DOHH2 (cell line): ENCODE results near the gene KIF5C.

Experiments
- H3F3A ChIP-seq: fragments of 200-600 bp; sonication (generic), shearing (Covaris generic); 2 replicates; pipeline ENCODE4 v1.6.0; 2016; ENCODE audit warnings: antibody characterized with exemption, mild to moderate bottlenecking; ENCODE audit not compliant: control insufficient read depth, insufficient read depth
- H3K27ac ChIP-seq: fragments of 200-600 bp; sonication (generic); 2 replicates; pipeline ENCODE4 v1.5.1; 2014; ENCODE audit warnings: low read depth, mild to moderate bottlenecking, low read length, moderate library complexity
- H3K27me3 ChIP-seq: fragments of 200-600 bp; sonication (generic); 2 replicates; pipeline ENCODE4 v1.6.1; 2014; ENCODE audit warnings: mild to moderate bottlenecking, low read length, mixed read lengths; ENCODE audit not compliant: control insufficient read depth
- H3K36me3 ChIP-seq: fragments of 200-600 bp; sonication (generic); 2 replicates; pipeline ENCODE4 v1.6.1; 2014; ENCODE audit warnings: mild to moderate bottlenecking, low read length, moderate library complexity, mixed read lengths; ENCODE audit not compliant: control insufficient read depth
- H3K4me1 ChIP-seq: fragments of 200-600 bp; sonication (generic); 2 replicates; pipeline ENCODE4 v1.6.1; 2014; ENCODE audit warnings: mild to moderate bottlenecking, low read length, mixed read lengths; ENCODE audit not compliant: control insufficient read depth
- H3K4me2 ChIP-seq: fragments of 200-600 bp; sonication (generic); 2 replicates; pipeline ENCODE4 v1.6.0; 2014; ENCODE audit warnings: mild to moderate bottlenecking, low read length, moderate library complexity
- H3K4me3 ChIP-seq: fragments of 200-600 bp; sonication (generic); 2 replicates; pipeline ENCODE4 v1.5.1; 2014; ENCODE audit warnings: mild to moderate bottlenecking, low read length, mixed read lengths
- H3K79me2 ChIP-seq: fragments of 200-600 bp; sonication (generic); 2 replicates; pipeline ENCODE4 v1.6.1; 2014; ENCODE audit warnings: mild to moderate bottlenecking, low read length, mixed read lengths; ENCODE audit not compliant: control insufficient read depth
- H3K9me2 ChIP-seq: fragments of 200-600 bp; sonication (generic); replicated peaks from 2 replicates; pipeline ENCODE4 v1.6.1; 2014; ENCODE audit warnings: mild to moderate bottlenecking, low read length, mixed read lengths; ENCODE audit not compliant: control insufficient read depth
- H3K9me3 ChIP-seq: fragments of 200-600 bp; sonication (generic); 2 replicates; pipeline ENCODE4 v1.6.1; 2014; ENCODE audit warnings: antibody characterized with exemption, low read length, mixed read lengths; ENCODE audit not compliant: control insufficient read depth, insufficient read depth
- H4K20me1 ChIP-seq: fragments of 200-600 bp; sonication (generic); 2 replicates; pipeline ENCODE4 v1.6.0; 2014; ENCODE audit warnings: low read depth, mild to moderate bottlenecking, antibody characterized with exemption, low read length, moderate library complexity; ENCODE audit not compliant: control insufficient read depth, insufficient read depth
- EZH2phosphoT487 ChIP-seq: fragments of 200-600 bp; sonication (generic); IDR thresholded peaks from 2 replicates; pipeline ENCODE4 v1.6.1; 2017; ENCODE audit warnings: borderline replicate concordance, mild to moderate bottlenecking, antibody characterized with exemption, low read length, moderate library complexity, mixed read lengths
- TF ChIP-seq, protein P1 (sequence below): fragments of 200-600 bp; sonication (generic); IDR thresholded peaks from one replicate; pipeline ENCODE4 v1.5.1; 2014; ENCODE audit warnings: antibody characterized with exemption, mild to moderate bottlenecking, low read depth, low read length; ENCODE audit not compliant: poor library complexity, severe bottlenecking

The KIF5C gene

GRCh38 chr2:149042881-149043280 lies 167.9 kb downstream of the KIF5C start:
- no peak for TF ChIP-seq EZH2phosphoT487
- TF ChIP-seq, protein P1, sequence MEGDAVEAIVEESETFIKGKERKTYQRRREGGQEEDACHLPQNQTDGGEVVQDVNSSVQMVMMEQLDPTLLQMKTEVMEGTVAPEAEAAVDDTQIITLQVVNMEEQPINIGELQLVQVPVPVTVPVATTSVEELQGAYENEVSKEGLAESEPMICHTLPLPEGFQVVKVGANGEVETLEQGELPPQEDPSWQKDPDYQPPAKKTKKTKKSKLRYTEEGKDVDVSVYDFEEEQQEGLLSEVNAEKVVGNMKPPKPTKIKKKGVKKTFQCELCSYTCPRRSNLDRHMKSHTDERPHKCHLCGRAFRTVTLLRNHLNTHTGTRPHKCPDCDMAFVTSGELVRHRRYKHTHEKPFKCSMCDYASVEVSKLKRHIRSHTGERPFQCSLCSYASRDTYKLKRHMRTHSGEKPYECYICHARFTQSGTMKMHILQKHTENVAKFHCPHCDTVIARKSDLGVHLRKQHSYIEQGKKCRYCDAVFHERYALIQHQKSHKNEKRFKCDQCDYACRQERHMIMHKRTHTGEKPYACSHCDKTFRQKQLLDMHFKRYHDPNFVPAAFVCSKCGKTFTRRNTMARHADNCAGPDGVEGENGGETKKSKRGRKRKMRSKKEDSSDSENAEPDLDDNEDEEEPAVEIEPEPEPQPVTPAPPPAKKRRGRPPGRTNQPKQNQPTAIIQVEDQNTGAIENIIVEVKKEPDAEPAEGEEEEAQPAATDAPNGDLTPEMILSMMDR = no peak
- Histone ChIP-seq H3K4me2 (no peak overlapping the region), H3F3A (peaks cover 9% of the 10 kb centered on the region), H4K20me1 (no peaks in the 10 kb centered on the region), H3K27ac (no peak overlapping the region), H3K79me2 (peaks cover 91% of the 10 kb centered on the region), H3K9me3 (peaks cover 12% of the 10 kb centered on the region; the same call in 1 of the 2 replicates), H3K4me3 (no peak overlapping the region), H3K4me1 (peaks cover 21% of the 10 kb centered on the region), H3K36me3 (peaks cover 5% of the 10 kb centered on the region; the same call in 1 of the 2 replicates), H3K9me2 (no peaks in the 10 kb centered on the region), H3K27me3 (no peaks in the 10 kb centered on the region)

DNA sequence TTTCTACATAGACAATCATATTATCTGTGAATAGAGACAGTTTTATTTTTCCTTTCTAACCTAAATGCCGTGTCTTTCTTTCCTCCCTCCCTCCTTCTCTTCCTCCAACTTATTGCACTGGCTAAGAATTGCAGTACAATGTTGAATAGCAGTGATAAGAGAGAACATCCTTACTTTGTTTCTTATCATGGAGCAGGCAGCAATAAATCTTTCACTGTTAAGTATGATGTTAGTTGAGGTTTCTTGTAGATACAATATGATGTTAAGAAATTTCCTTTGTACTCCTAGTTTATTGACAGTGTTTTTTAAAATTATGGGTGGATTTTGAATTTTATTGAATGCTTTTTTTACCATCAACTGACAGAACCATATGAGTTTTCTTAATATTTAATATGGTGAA lies 169.5 kb downstream of the KIF5C start:
- Histone ChIP-seq H3K27ac (no peak overlapping the region), H3K4me2 (no peak overlapping the region), H3K79me2 (peaks cover 94% of the 10 kb centered on the region), H3K4me1 (peaks cover 11% of the 10 kb centered on the region), H4K20me1 (no peaks in the 10 kb centered on the region), H3K9me3 (peaks cover 12% of the 10 kb centered on the region; the same call in 1 of the 2 replicates), H3F3A (peaks cover 5% of the 10 kb centered on the region), H3K4me3 (no peak overlapping the region), H3K9me2 (no peaks in the 10 kb centered on the region), H3K36me3 (peaks cover 5% of the 10 kb centered on the region; the same call in 1 of the 2 replicates), H3K27me3 (no peaks in the 10 kb centered on the region)
- no peak for TF ChIP-seq EZH2phosphoT487
- TF ChIP-seq, protein P1 = no peak

DNA sequence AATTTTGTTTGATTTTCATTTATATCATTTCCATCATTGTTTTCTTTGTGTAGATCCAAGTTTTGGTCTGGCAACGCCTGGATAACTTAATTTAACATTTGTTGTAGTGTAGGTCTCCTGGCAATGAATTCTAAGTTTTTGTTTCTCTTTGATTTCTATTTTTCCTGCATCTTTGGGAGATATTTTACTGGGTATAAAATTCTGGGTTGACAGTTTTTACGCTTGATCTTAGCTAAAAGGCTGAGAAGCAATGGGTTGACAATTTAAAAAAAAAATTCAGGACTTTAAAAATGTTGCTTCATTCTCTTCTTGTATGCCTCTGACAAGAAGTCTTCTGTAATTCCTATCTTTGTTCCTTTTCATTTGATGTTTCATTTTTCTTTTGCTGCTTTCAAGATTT lies 172.1 kb downstream of the KIF5C start:
- Histone ChIP-seq H3K4me2 (no peak overlapping the region), H3F3A (no peaks in the 10 kb centered on the region), H3K27me3 (no peaks in the 10 kb centered on the region), H3K79me2 (peaks cover 79% of the 10 kb centered on the region), H3K27ac (no peak overlapping the region), H3K4me3 (no peak overlapping the region), H3K9me2 (no peaks in the 10 kb centered on the region), H3K9me3 (peaks cover 12% of the 10 kb centered on the region; the same call in 1 of the 2 replicates), H4K20me1 (no peaks in the 10 kb centered on the region), H3K4me1 (no peaks in the 10 kb centered on the region), H3K36me3 (peaks cover 2% of the 10 kb centered on the region; the same call in 1 of the 2 replicates)
- no peak for TF ChIP-seq EZH2phosphoT487
- TF ChIP-seq, protein P1 = no peak
